WERI-Rb-1 (cell line): ENCODE measurements around the gene DCDC1.

ENCODE experiments used
- DNase-seq: peaks from one replicate; pipeline ENCODE4 v3.0.0-alpha.2; 2020
- H3K27ac ChIP-seq: fragments of 250-450 bp; sonication (Bioruptor Pico); 2 replicates; pipeline ENCODE4 v1.5.1; 2020; ENCODE audit warnings: mild to moderate bottlenecking, moderate library complexity
- H3K27me3 ChIP-seq: fragments of 250-450 bp; sonication (Bioruptor Pico); 2 replicates; pipeline ENCODE4 v1.5.1; 2021; ENCODE audit warnings: mild to moderate bottlenecking, low read depth, moderate library complexity; ENCODE audit not compliant: insufficient read depth, severe bottlenecking
- H3K36me3 ChIP-seq: fragments of 250-450 bp; sonication (Bioruptor Pico); 2 replicates; pipeline ENCODE4 v1.5.1; 2020; ENCODE audit warnings: mild to moderate bottlenecking, moderate library complexity
- H3K4me3 ChIP-seq: 2 replicates; pipeline ENCODE4 v1.5.1; 2011; ENCODE audit warnings: low read depth, mild to moderate bottlenecking, control low read depth, low read length
- H3K9me3 ChIP-seq: fragments of 250-450 bp; sonication (Bioruptor Pico); 2 replicates; pipeline ENCODE4 v1.5.1; 2021; ENCODE audit warnings: mild to moderate bottlenecking, moderate library complexity; ENCODE audit not compliant: severe bottlenecking
- TF ChIP-seq, protein P1 (sequence below): IDR thresholded peaks from 2 replicates; pipeline ENCODE4 v1.5.1; 2011; ENCODE audit warnings: low read depth, mild to moderate bottlenecking, control low read depth, inconsistent platforms, low read length

DCDC1 gene

DNA sequence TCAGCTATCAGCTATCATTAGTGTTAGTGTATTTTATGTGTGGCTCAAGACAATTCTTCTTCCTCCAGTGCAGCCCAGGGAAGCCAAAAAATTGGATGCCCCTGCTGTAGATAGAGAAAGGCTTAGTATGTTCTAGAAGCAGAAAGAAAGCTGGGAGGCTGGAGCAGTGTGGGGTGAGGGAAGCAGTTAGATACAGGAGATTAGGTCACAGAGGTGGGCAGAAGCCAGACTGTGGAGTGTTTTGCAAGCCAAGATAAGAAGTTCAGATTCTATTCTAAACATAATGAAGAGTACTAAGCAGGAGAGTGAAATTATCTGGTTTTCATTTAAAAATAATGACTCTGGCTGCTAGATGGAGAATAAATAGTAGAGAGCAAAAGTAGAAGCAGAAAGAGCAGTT, 381.7 kb downstream of the DCDC1 start:
- H3K9me3 ChIP-seq: no peaks in the 10 kb centered on the region
- no peaks in the 10 kb centered on the region for H3K27me3 ChIP-seq
- H3K4me3 ChIP-seq: no peak overlapping the region
- TF ChIP-seq, protein P1, sequence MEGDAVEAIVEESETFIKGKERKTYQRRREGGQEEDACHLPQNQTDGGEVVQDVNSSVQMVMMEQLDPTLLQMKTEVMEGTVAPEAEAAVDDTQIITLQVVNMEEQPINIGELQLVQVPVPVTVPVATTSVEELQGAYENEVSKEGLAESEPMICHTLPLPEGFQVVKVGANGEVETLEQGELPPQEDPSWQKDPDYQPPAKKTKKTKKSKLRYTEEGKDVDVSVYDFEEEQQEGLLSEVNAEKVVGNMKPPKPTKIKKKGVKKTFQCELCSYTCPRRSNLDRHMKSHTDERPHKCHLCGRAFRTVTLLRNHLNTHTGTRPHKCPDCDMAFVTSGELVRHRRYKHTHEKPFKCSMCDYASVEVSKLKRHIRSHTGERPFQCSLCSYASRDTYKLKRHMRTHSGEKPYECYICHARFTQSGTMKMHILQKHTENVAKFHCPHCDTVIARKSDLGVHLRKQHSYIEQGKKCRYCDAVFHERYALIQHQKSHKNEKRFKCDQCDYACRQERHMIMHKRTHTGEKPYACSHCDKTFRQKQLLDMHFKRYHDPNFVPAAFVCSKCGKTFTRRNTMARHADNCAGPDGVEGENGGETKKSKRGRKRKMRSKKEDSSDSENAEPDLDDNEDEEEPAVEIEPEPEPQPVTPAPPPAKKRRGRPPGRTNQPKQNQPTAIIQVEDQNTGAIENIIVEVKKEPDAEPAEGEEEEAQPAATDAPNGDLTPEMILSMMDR: no peak
- H3K36me3 ChIP-seq: no peaks in the 10 kb centered on the region
- H3K27ac ChIP-seq: no peak overlapping the region
- no peak for DNase-seq

DNA sequence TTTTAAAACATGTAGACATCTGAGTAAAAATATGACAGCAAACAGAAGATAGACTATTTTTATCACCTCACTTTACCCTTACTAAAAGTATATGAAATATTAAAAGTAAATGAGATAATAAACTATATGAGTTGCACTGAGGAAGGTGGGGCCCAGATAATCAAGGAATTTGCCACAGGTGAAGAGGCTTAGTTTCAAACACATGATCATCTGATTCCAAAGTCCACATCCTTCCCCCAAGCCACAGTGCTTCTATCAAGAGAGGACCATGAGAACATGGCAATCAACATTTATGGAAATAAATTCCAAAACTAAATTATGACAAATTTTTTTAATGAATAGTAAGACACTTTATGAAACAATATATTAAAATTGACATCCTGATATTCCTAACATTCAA, 384.0 kb downstream of the DCDC1 start:
- no peaks in the 10 kb centered on the region for H3K27me3 ChIP-seq
- no peak overlapping the region for H3K4me3 ChIP-seq
- H3K36me3 ChIP-seq: no peaks in the 10 kb centered on the region
- H3K27ac ChIP-seq: no peak overlapping the region
- H3K9me3 ChIP-seq: no peaks in the 10 kb centered on the region
- no peak for DNase-seq
- TF ChIP-seq, protein P1: no peak

DNA sequence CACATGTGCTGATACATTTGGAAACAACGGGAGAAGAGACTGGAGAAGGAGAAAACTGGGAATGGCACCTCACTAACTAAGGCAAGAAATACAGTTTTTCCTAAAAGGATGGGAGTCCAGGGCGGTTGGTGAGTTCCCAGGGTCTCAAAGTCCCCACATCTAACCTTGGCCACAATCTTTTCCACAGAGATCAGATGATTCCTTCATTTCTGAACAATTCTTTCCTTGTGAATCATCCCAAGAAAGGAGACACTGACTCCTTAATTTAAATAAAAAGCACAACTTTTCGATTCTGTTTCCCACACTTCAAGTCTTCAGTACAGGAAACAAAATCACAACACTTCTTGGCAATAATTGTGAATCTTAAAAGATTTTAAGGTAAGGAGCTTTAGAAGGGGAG, 384.7 kb downstream of the DCDC1 start:
- Histone ChIP-seq H3K4me3 (no peak overlapping the region), H3K36me3 (no peaks in the 10 kb centered on the region), H3K9me3 (no peaks in the 10 kb centered on the region), H3K27me3 (no peaks in the 10 kb centered on the region), H3K27ac (no peak overlapping the region)
- TF ChIP-seq, protein P1: no peak
- no peak for DNase-seq

DNA sequence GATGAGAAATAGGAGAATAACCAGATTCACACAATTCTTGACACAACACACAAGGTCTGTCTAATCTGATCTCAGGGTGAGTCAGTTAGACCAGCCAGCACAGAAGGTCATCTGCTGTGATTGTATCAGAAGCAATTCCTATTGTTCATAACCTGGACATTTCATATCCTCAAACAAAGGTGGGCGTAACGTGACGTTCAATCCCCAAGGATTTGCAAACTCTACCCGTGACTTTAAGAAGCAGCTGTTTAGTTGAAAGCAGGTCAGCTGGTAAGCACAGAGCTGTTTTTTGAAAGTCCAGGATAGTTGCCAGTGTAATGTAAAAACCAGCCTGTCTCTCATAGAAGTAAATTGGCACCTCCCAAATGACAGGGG, 385.1 kb downstream of the DCDC1 start:
- TF ChIP-seq, protein P1: no peak
- no peaks in the 10 kb centered on the region for H3K36me3 ChIP-seq
- no peak for DNase-seq
- no peak overlapping the region for H3K4me3 ChIP-seq
- no peak overlapping the region for H3K27ac ChIP-seq
- H3K27me3 ChIP-seq: no peaks in the 10 kb centered on the region
- H3K9me3 ChIP-seq: no peaks in the 10 kb centered on the region

GRCh38 chr11:30983776-30984441, 385.6 kb downstream of the DCDC1 start:
- Histone ChIP-seq H3K4me3 (no peak overlapping the region), H3K36me3 (no peaks in the 10 kb centered on the region), H3K27ac (no peak overlapping the region), H3K27me3 (no peaks in the 10 kb centered on the region), H3K9me3 (no peaks in the 10 kb centered on the region)
- DNase-seq: no peak
- TF ChIP-seq, protein P1: no peak

- Histone ChIP-seq H3K9me3 (no peaks in the 10 kb centered on the region), H3K4me3 (no peak overlapping the region), H3K27ac (no peak overlapping the region), H3K27me3 (no peaks in the 10 kb centered on the region), H3K36me3 (no peaks in the 10 kb centered on the region)
- no peak for DNase-seq
- TF ChIP-seq, protein P1: no peak
These were observed 386.4 kb downstream of the DCDC1 start for GRCh38 chr11:30983143-30983542.
